Measurements from ENCODE around the gene TXNRD1.

Gene TXNRD1

DNA sequence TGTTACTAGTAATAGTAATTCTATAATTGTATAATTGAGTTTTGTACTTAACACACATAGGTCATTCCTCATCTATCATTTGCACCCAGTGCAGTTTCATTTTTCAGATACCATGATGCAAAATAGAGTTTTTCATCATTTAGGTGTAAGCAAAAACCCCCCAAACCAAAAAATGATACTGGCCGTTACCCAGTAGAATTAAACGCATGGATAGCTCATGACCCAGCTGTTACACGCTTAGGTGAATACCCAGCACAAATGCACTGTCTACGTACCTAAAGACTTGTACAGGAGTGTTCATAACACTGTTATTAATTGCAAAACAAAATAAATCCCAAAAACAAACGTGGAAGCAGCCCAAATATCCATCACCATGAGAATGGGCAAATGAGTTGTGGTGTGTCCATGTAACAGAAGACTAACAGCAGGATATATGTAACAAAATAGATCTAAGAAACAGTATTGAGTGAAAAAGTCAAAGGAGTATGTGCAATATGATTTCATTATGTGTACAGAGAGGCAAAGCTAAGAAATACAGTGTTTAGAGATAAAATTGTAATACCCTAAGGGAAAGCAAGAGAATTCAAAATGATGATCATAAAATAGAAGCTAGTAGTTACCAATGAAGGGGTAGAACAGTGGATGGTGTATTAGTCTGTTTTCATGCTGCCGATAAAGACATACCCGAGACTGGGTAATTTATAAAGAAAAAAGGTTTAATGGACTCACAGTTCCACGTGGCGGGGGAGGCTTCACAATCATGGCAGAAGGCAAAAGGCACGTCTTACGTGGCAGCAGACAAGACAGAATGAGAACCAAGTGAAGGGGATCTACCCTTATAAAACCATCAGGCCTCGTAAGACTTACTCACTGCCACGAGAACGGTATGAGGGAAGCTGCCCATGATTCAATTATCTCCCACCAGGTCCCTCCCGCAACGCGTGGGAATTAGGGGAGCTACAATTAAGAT lies 137.7 kb downstream of the TXNRD1 start:
- no peak for DNase-seq

DNA sequence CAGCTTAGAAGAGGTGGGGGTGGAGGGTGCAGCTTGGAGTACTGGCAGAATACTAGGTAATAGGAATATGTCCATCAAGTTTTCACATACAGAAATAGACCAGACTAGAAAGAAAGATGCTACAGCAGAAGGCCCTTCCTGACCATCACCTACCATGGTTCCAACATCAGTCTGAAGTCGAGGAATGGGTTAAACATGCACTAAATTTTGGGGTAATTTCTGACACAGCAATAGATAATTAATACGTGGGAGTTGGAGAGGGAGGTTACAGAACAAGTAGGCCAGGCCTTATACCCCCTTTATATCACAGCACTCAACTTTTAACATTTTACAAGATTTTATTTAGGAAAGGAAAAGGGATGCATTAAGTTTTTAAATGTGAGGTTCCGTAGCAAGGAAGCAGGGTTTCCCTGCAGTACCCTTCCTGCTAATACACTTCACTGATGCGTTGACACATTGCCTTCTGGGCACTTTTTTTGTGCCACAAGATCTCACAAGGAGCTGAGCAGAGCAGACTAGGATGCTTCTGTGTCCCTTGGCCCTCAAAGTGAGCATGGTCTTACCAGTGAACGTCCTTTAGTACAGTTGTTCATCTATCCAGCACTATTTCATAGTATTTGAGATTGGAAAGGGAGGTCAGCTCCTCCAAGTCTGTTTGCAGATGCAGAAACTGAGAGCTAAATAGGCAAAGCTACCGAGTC lies 138.7 kb downstream of the TXNRD1 start:
- DNase-seq = no peak

DNA sequence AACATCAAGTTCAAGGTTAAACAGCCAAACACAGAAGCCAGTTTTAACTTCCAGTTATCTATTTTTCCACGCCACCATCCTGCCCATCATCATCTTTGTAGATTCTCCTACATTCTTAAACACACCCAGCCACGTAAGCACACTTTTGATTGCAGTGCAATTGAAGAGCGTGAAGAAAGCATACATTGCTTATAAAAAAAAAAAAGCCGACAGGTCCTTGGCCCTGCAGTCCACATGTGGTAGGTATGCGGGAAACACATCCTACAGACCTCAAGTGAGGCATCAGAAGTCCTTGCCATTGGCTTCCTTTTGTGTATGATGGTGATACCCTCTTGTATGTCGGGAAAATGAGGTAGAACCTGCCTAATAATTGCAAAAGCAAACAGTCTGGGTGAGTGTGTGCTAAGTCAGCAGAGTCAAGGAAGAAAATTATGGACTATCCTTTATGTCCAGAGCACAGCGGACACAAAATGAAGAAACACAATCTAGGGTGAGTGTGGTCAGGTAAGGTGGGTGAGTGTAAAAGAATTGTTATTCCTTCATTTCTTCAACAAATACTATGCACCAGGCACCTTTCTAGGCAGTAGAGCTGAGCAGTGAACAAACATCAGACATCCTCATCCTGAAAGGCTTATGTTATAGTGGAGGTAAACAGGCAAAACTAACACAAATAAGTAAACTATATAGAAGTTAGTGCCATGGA lies 139.4 kb downstream of the TXNRD1 start:
- DNase-seq = no peak

DNA sequence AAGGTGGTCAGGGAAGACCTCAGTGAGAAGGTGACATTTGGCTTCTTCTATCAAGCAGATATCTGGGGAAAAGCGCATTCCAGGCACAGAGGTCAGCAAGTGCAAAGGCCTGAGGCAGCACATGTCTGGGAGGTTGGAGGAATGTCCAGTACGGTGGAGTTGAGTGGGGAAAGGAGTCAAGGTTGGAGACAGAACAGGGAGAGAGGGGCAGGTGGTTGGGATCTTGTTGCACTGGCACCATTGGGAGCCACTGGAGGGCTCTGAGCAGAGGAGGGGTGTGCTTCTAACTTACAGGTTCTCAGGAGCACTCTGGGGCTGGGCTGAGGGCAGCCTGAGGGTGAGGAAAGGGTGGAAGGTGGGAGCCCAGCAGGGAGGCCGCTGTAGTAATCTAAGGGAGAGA lies 140.1 kb downstream of the TXNRD1 start:
- no peak for DNase-seq

DNA sequence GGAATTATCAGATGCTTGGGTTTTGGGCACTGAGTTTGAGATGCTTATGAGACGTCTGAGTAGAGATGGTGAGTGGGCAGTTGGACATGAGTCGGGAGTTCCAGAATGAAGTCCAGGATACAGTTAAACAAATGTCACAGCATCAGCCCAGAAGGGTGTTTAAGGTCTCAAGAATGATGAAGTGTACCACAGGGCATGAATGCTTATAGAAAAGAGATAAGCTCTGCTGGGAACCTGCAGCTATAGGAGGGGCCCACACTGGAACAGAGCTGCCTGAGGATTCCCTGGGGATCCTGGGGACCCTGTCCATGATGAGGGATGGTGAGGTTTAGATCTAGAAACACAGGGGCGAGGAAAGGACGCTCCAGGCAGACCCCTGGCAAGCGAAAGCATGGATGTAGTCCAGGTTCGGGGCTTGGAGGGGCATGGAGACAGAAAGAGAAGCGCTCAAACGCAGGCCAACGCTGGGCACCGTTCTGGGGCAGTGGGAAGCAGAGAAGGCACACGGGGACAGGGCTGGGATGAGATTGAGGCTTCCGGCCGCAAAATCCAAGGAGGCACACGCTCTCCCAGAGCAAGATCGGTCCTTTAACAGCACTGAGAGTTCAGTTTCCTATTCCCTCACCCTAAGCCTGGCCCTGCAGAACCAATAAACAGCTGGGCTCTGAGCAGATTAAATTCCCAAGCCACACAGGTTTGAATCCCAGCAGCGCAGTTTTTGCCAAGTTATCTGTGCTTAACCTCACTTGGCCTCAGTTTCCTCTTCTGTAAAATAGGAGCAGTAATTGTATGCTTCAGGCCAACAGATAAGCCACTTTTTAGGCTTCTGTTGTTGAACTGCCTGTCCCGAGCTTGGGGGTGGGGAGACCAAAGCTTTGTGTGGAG lies 140.9 kb downstream of the TXNRD1 start:
- no peak for DNase-seq

DNA sequence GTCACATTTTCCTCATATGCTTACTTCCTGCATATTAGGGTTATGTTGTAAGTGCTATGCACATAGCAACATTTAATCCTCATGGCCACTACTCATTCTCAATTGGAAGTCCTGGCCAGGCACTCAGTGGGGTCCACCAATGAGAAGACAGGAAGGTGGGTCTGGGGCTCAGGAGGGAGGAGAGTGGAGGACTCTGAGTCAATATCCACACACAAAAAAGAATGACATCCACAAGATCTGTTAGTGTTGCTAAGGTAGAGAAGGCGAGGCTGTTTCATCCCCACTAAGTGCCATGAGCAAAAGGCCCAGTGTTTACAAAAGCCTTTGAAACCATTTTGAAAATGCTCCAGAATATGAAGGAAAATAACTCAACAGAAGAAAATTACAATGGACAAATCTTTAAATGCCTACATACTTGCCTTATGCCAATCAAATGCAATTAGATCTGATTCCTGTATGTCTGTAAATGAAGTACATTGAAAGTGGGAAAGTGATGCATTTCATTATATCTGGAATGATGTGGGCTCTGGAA lies 141.9 kb downstream of the TXNRD1 start:
- no peak for DNase-seq

DNA sequence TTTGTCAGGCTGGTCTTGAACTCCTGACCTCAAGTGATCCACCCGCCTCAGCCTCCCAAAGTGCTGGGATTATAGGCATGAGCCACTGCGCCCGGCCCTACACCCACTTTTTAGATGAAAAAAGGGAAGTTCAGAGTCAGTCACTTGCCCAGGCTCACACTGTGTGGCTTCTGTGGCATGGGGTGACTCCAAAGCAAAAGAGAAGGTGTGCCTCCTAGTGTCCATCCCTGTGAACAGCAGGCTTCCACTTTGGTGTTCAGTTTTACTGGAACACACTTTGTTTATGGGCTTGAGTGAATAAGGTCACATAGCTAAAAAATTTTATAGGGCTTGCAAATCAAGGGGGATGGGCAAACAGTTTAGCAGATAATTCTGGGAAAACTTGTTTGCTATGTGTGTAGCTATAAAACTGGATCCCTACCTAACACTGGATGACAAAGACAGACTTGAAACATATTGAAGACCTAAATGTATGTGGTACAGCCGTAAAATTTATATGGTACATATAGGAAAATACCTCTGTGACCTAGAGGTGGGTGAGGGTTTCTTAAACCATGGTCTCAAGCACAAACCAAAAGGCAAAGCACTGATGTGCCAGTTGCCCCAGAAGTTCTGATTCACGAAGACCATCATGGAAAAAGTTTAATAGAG lies 142.9 kb downstream of the TXNRD1 start:
- DNase-seq = no peak

DNA sequence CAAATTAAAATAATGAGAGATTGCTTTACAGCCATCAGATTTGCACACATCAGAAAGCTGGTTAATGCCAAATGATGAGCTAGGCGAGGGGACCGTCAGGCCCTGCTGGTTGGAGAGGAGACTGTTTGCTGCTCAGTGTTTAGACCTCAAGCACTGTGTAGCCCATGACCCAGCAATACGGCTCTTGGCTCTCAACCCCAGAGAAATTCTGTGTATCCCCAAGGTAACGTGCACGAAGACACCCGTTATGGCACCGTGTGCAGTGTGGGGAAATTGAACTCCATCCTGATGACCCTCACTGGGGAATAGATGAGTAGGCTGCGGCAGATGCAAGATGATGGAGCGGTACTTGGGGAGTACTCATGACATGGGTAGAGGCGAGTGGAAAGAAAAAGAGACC lies 143.6 kb downstream of the TXNRD1 start:
- DNase-seq = no peak

DNA sequence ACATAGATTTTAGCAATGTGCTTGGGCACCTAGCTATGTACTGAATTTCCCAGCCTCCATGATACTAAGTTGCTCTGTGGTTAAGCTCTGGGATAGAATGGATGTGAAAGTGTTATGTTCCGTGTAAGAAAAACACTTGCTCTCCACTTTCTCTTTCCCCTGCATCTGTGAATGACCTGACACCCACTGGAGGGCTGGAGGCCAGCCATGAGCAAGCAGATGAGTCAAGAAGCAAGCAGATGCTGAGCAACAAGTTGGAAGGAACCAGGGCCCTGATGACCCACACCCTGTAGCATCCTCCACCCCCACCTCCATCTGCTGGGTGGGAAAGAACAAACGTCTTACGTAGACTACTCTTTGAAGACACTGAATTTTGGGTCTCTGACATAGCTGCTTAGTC lies 144.6 kb downstream of the TXNRD1 start:
- DNase-seq = no peak

DNA sequence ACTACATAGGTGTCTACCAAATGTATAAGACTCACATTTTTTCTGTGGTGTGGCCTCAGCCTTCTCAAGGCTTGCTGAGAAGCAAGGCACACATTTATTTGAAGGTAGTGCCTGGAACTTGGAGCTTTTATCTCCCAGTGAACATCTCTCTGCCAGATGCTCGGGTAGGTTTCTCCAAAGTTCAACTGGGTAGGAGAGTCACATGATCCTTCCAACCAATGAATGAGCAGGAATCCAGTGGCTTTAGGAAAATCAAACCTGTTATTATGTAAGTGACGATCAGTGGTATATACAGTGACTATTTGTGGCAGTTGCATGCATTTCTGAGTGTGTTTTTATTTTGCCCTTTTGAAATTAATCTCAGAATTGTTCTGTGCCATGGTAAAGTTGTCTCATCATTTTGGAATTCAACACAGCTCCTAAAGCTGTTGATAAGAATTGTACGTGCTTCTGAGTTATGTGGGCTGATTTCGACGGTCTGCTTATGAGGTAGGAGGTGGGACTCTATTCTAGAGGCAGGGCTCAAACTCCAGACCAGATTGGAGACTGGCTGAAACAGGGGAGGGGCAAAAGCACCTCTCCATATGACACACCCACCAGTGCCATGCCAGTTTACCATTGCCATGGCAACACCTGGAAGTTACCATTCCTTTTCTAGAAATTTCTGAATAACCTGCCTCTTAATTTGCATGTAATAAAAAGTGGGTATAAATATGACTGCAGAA lies 145.6 kb downstream of the TXNRD1 start:
- DNase-seq = peak; percentile 56

DNA sequence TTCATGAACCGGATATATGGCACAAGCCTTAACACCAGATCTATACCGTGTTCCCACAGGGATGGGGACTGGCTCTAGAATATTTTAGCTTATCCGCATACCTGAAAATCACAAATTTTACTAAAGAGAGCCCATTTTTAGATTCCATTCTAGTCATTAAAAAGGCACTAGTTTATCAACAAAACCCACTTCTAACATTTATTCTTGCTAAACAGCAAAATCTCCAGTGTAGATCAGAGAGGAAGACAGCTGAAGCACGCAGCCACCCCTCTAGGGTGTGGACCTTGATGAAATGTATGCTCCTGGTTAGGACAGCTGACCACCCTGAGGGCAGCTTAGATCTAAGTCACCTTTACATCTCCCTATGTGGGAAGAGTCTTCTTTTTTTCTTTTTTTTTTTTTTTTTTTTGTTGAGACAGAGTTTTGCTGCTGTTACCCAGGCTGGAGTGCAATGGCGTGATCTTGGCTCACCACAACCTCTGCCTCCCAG lies 150.4 kb downstream of the TXNRD1 start:
- DNase-seq = no peak

DNA sequence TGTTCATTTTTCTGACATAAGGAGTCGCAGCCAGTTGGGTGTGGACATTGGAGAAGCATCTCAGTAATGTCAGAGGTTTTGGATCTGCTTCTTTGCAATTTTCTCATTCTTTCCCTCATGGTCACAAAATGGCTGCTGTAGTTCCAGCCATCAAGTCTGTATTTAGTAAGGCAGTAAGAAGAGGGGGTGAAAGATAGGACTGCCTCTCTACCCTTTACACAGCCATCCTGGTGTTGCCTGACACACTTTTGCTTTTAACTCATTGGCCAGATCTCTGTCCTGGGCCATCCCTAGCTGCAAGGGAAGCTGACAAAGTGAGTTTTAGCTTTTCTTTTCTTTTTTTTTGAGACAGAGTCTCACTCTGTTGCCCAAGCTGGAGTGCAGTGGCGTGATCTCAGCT lies 154.1 kb downstream of the TXNRD1 start:
- no peak for DNase-seq

DNA sequence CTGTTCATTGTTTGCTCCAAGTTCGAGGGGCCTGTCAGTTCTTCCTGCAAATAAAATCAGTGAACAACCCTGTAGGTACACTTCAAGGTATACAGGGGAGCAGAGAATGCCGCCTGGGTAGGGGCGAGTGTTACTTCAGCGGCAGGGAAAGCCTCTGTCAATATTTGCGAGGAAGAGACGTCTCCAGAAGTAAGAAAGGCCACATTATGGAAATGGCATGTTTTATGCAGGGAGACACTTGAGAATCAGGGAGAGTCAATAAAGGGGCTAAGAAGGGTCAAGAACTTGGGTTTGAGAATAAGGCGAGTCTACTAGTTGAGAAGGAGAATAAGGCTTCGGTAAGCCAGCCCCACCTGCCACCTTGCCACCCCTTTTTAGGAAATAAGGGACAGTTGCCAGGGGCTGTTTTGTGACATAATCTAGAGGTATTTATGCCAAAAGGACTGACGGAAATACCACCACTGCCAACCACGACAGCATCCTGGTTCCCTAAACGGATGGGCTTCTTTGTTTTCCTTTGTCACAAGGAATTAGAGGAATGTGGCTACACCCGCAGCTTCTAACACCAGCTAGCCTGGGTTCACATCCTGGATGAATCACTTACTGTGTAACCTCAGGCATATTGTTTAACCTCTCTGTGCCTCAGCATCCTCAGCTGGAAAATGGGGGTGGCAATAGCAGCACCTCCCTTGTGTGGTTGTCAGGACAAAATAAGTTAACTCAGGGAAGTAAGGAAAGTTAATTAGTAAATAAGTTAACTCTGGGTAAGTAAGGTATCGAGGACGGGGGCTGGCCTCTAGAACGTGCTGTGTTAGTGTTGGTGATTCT lies 155.7 kb downstream of the TXNRD1 start:
- DNase-seq = peak; percentile 56

DNA sequence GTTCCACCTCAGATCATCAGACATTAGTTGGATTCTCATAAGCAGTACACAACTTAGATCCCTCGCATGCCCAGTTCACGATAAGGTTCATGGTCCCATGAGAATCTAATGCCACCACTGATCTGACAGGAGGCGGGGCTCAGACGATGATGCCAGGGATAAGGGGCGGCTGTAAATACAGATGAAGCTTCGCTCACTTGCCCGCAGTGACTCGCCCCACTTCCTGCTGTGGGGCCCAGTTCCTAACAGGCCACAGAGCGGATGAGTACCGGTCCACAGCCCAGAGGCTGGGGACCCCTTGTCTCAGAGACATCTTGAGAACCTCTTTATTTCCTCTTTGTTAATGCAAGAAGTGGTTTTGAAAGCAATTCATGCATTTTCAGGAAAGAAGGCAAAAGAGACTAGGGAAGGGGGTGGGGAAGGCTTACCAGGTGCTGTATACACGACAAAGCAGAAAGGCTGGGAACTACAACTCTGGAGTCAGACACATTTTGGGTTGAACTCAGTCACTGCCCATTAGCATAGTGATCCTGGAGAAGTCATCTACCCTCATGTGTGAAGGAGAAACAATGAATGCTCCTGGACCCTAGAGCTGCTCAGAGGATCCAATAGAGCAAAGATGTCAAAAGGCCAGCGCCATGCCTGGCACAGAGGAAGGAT lies 156.6 kb downstream of the TXNRD1 start:
- DNase-seq = no peak

DNA sequence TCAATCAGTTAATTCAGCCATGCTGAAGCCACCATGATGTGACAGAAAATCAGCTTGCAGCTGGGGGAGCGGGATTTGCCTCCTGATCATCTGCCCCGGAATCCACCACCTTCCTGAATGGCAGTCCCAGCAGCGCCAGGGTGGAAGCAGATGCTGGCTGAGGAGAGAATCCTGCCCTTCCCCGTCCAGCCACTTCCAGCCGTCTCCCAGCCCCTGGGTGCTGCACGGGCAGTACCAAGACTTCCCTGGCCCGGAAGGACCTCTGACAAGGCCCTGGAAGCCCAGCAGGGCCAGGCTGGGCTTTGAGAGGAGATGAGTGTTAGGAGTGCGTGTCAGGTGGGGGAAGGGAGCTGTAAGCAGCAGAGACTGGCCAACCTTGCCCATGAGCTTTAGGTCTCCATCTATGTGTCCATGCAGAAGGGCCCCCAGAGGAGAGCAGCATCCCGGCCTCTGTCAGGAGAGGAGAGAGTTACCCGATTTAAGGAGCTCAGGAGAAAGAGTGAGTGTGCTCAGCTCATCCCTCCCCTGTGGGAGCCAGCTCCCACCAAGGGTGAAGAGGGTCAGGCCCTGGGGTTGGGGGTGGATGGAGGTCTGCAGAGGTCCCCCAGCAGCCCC lies 157.2 kb downstream of the TXNRD1 start:
- no peak for DNase-seq

DNA sequence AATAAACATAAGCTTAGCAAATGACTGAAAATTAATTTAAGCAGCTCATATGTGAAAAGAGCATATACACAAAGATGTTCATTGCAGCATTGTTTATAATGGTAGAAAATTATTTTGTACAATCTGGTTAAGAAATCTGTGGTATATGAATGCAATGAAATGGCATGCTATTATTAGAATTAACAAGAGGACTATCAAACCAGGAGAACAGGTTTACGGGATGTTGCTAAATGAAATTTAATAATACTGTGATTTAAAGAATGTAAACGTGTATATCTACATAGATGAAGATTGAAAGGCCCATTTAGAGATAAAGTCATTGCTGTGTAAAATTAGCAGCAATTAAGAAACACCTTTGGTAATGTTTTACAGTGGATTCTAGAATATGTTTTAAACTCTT lies 158.5 kb downstream of the TXNRD1 start:
- DNase-seq = no peak

DNA sequence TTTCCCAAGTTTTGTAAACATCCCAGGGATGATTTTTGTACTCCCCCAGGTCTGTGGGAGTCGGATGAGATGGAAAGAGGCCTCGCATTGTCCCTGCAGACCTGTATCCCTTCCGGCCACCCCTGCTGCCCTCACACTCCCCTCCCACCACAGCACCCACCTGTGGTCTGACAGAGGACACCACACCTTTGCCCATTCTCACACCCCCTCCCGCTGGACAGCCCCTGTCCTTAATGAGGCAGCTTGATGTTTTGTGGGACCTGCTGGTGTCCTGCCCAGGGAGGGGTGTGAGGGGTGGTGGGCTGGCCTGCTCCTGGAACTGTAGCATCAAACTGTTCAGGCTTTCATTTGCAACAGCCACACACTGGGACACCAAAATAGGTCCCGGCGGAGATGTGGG lies 159.2 kb downstream of the TXNRD1 start:
- no peak for DNase-seq

DNA sequence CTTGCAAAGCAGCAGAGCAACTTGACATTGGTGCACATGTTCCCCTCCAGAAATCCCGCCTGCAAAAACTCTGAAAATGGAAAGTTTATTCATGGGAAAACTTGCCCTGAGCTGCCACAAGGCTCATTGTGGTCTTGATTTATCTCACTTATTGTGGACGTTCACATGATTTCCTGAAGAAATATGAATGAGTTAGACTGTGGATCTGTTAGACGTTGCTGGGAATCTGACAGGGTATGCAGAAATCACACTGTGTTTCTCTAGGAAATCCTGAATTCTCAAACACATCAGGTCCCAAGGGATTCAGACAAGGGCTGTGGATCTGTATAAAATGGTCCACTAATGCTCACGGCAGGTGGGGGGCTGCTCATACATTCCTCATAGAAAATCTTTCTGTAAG lies 160.2 kb downstream of the TXNRD1 start:
- no peak for DNase-seq

Measured in kidney glomerular epithelial cell (primary cell).